Smooth muscle cell of the pulmonary artery (primary cell): ENCODE results near the gene TSACC. TPM values are rescaled to one million over a fixed set of nuclear protein-coding genes. Genes with fewer than 3 reads are reported as not detected.

Source experiments
- total RNA-seq: library from RNA; depleted of rRNA; stranded (reverse); fragments of >200 nt; gene quantifications from 2 replicates; pipeline ENCODE4 v1.2.3, GENCODE V29; 2014

TSACC gene
- not detected in 2 replicates for total RNA-seq

DNA sequence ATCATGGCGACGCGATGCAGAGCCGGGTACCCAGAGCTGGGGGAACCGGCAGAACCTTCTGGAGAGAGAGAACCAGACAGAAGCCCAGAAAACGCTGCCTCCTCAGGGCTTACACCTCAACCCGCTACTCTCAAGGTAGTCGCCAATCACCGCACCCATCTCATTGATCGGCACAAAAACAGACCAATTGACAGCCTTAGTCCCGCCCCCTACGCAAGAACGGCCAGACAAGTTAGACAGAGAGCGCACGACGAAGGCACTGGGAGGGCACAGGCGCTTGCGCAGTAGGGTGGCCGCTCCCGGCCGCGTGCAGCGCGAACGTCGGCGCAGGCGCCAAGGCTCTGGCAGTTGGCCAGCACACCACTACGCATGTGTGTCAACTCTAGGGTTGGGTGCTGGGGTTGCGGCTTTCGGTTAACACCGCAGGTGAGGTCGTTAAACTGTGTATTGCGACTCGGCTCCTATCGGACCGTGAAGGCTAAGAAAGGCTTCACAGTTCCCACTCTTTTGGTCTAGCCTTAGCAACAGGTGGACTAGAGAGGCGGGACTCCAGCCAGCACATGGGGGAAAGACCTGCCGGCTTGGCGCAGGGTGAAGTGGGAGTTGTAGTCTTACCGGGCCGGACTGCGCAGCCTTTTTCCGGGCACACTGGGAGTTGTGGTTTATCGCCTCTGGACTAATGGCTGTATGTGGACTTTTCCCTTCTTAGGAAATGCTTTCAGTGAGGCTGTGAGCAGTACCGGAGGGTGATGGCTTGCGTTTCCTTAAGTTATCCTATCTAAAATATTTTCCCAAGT lies at the start of gene TSACC, which contains the start of gene CCT3:
TSS of gene TSACC (plus strand) at position 347 of the 797 bp plus-strand sequence. CDS start 1,232 bp downstream, outside the sequence.
TSS of gene CCT3 (minus strand) at position 113 of the 797 bp plus-strand sequence. CDS start at position 5, 108 bp downstream.

DNA sequence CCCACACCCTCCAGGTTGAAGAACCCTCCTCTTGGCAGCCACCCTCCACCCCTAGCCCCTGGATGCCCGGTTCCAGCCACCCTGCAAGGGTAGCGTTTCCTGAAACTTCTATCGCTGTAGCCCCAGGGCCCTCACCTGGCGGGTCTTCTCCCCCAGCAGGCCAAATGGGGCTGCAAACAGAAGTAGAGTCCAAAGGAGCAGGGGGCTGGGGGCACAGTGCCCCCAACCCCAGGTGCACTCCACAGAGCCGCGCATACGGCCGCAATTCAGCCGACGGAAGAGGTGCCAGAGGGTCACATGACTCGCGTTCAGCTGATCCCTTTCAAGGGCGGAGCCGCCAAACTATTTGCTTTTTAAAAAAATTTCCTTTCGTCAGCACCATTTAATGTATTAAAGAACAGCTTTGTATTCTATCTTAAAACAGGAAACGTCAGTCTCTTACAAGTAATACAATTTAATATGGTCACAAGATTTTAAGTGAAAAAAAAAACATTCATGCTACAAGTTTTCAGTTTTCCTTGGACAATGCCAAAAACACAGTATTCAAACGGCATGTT lies 42.9 kb upstream of the TSACC start, which contains the start of gene GLMP:
TSS of gene GLMP (minus strand) at position 289 of the 557 bp plus-strand sequence. CDS start at position 255, 34 bp downstream.

DNA sequence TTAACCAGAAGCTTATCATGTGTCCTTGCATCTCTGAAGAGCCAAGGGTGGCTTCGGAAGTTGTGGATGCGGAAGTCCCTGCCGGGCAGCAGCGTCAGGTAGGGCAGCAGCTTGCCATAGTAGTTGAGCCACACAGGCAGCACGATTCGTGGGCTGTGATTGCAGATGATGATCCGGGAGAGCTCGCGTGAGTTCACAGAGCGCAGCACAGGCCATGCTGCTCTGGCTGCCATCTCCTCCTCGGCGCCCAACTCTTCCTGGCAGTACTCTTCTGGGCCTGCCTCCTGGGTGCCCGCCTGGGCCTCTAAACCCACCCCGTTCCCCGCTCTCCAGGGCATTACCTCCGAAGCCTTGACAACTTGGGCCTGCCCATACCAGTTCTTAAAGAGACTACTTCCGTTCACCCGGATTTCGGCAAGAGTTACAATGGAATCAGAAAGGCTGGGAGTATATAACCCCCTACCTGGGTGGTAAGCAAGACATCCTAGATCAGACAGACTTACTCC lies 39.4 kb upstream of the TSACC start, which contains the start of gene VHLL:
TSS of gene VHLL (minus strand) at position 456 of the 506 bp plus-strand sequence. CDS start at position 338, 118 bp downstream.

DNA sequence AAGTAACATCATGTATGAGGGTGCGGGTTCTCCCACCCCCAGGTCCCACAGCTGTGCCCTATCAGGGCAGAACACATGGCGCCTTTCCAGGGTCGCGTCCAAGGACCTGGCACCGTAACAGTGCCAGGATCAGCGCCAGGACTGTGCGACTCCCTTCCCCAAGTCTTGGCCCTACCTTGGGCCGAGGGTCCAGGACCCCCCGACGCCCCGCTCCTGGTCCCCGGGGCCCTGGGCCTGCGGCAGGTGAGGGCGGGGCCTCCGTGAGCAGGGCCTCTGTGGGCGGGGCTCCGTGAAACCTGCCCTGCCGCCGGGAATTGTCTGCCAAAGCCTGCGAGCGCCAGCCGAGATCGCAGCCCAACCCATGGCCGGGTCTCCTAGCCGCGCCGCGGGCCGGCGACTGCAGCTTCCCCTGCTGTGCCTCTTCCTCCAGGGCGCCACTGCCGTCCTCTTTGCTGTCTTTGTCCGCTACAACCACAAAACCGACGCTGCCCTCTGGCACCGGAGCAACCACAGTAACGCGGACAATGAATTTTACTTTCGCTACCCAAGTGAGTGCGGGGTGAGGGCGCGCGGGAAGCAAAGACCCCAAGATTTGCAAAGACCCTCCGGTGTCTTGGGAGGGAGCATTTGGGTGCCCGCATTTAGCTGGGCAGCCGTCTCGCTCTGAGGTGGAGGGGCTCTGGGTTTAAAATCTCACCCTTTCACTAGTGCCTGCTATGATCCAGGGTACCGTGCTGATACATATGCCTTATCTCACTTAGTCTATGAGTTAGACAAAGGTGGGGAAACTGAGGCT lies 30.8 kb downstream of the TSACC start, which contains the start of gene RHBG:
TSS of gene RHBG (plus strand) at position 323 of the 796 bp plus-strand sequence. CDS start at position 362, 39 bp downstream.

Other genes with a start within 250 kb of the TSACC start
- gene LMNA, start 223.8 kb upstream of the TSACC start, total RNA-seq: 1,049 and 1,502 TPM in 2 replicates
- gene SEMA4A, start 184.9 kb upstream of the TSACC start, total RNA-seq: 1.6 and 2.7 TPM in 2 replicates
- 11.2 and 11.3 TPM in 2 replicates for gene SLC25A44, start 144.4 kb upstream of the TSACC start, total RNA-seq
- 16.9 and 20.3 TPM in 2 replicates for gene PMF1, start 125.5 kb upstream of the TSACC start, total RNA-seq
- gene BGLAP, start 96.3 kb upstream of the TSACC start, total RNA-seq: 0.26 and 0.50 TPM in 2 replicates
- gene PAQR6, start 90.5 kb upstream of the TSACC start, total RNA-seq: 0.46 and 0.56 TPM in 2 replicates
- gene SMG5, start 55.7 kb upstream of the TSACC start, total RNA-seq: 52.3 and 71.4 TPM in 2 replicates
- 2.0 and 2.6 TPM in 2 replicates for gene TMEM79, start 54.2 kb upstream of the TSACC start, total RNA-seq
- 68.6 and 85.1 TPM in 2 replicates for gene GLMP, start 42.8 kb upstream of the TSACC start, total RNA-seq
- gene VHLL, start 39.2 kb upstream of the TSACC start, total RNA-seq: 0.13 and 0.92 TPM in 2 replicates
- 271 and 277 TPM in 2 replicates for gene CCT3, start 234 bp upstream of the TSACC start, total RNA-seq
- not detected in 2 replicates for gene RHBG, start 30.7 kb downstream of the TSACC start, total RNA-seq
- 11.8 and 13.9 TPM in 2 replicates for gene MEF2D, start 162.2 kb downstream of the TSACC start, total RNA-seq
- 6.0 and 16.6 TPM in 2 replicates for gene IQGAP3, start 234.0 kb downstream of the TSACC start, total RNA-seq
- not detected in 2 replicates for gene TTC24, start 241.2 kb downstream of the TSACC start, total RNA-seq